GM12874 (cell line): ENCODE measurements around the gene ATG9B.

Experiments used
- CTCF ChIP-seq: IDR thresholded peaks from 2 replicates; pipeline ENCODE4 v1.5.1; 2011; ENCODE audit warnings: low read depth, mild to moderate bottlenecking, control low read depth, low read length, moderate library complexity; ENCODE audit not compliant: insufficient read depth

Gene ATG9B

GRCh38 chr7:150983893-150984368, 40.4 kb downstream of the ATG9B start:
- no peak for TF ChIP-seq CTCF

- no peak for TF ChIP-seq CTCF
These were observed 41.9 kb downstream of the ATG9B start for GRCh38 chr7:150982351-150982750.

DNA sequence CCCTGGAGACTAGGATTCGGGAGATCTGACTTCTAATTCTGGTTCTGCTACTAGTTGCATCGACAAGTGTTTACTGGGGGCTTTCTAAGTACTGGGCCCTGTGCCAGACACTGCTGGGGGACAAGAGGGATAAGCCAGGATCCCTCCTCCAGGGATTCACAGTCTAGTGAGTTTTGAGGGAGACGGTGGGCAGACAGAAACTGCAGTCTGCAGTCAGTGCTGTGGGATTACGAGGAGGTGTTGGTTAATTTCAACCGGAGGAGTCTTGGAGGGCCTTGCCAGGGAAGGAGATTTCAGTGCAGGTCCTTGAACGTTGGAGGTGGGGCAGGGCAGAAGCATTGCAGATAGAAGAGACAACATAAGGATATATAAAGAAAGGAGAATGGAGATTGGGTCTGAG, 42.6 kb downstream of the ATG9B start:
- no peak for TF ChIP-seq CTCF

- no peak for TF ChIP-seq CTCF
These were observed 43.6 kb downstream of the ATG9B start for GRCh38 chr7:150980663-150981062.

- no peak for TF ChIP-seq CTCF
These were observed 44.4 kb downstream of the ATG9B start for GRCh38 chr7:150979713-150980390.

DNA sequence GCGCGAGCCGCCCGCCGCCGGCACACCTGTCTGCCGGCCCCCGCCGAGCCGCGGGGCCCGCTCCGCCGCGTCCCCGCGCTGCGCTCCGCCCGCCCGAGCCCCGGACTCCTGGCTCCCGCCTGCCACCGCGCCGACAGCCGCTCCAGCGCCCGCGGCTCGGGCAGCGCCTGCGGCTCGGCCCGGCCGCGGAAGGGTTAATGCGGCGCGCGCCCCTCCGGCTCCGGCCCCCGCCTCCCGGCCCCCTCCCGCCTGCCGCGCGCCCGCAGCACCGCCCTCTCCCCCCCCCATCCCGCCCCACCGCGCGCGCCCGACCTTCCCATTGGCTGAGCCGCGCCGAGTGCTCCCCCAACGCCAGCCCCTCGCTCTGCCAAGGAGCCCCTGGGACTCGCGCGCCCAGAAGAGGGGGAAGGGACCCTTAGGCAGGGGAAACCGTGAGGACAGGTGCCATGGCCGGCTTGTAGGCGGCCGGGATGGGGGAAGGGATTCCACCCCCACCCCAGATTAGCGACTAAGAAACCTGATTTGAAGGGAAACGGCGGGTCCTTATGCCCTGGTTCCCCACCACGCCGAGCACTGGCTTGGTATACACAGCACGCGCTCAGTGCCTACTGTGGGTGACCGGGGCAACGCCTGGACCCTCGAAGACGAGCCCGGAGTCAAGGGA, 46.0 kb downstream of the ATG9B start, which contains the start of gene KCNH2:
TSS of gene KCNH2 (minus strand) at position 196 of the 664 bp plus-strand sequence. CDS start 408 bp downstream, outside the sequence.
- no peak for TF ChIP-seq CTCF

DNA sequence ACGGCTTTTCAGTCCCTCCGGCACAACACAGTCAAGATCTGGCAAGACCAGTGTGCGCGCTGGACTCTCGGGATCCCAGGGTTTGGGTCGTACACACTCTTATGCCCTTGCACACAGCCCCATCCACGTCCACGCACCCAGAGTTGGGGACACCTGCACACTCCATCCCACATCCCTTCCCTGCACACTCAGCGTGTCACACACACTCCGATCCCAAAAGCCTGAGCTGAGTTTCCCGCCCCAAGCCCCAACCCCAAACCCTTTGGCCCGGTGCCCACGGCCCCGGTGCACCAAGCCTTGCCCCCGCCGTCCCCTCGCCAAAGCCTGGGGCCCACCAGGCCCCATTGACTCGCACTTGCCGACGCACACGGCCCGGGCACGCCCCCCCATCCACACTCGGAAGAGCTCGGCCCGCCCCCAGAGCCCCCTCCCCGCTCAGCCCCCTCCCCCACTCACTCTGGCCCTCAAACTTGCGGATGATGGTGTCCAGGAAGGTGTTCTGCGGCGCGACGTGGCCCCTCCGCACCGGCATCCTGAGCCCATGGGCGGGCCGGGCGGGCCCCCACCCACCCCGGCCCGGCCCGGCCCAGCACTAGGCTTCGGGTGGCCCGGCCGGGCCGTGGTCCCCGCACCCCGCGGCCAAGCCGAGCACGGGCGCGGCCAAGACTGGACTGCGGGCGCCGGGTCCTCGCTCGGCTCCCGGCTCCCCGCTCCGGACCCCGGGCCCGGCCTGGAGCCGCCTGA, 46.7 kb downstream of the ATG9B start:
- TF ChIP-seq CTCF: no peak
